ES-I3 (cell line): ENCODE results near the gene TMEM256.

Experiments
- H3K36me3 ChIP-seq: 2 replicates; pipeline ENCODE4 v1.6.1; 2013; ENCODE audit warnings: mild to moderate bottlenecking, low read length, control low read depth, moderate library complexity; ENCODE audit not compliant: insufficient read depth
- H3K4me1 ChIP-seq: 2 replicates; pipeline ENCODE4 v1.6.1; 2013; ENCODE audit warnings: mild to moderate bottlenecking, control low read depth, low read length; ENCODE audit not compliant: insufficient read depth
- H3K9ac ChIP-seq: 2 replicates; pipeline ENCODE4 v1.6.1; 2013; ENCODE audit warnings: low read depth, mild to moderate bottlenecking, low read length, moderate library complexity
- H3K9me3 ChIP-seq: 2 replicates; pipeline ENCODE4 v1.6.1; 2013; ENCODE audit warnings: mild to moderate bottlenecking, low read length, moderate library complexity; ENCODE audit not compliant: control insufficient read depth, insufficient read depth

Gene TMEM256

GRCh38 chr17:7403977-7404736 lies at the start of gene TMEM256:
Gene TMEM256 (minus strand): TSS chr17:7404097. CDS start chr17:7404084, 13 bp downstream.
- Histone ChIP-seq H3K9ac (peak within 1 kb of the TSS; percentile 77), H3K9me3 (no peaks in the 10 kb centered on the region), H3K36me3 (no peaks in the 10 kb centered on the region; the same call in 1 of the 2 replicates)

DNA sequence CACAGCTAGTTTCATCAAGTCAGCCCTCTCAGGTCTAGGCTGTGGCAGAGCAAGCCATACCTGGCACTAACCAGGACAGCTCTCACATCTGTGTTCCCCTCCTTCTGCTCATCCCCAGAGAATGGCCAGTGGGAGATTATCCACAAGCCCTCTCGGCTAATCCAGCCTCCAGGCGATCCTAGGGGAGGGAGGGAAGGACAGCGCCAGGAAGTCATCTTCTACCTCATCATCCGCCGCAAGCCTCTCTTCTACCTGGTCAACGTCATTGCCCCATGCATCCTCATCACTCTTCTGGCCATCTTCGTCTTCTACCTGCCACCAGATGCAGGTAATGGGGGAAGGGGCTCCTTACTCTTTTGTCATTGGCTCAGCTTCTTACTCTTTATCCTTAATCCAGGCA lies 44.6 kb upstream of the TMEM256 start:
- Histone ChIP-seq H3K36me3 (no peaks in the 10 kb centered on the region), H3K9ac (no peak overlapping the region), H3K4me1 (0 out of 2 replicates have a peak, but pooled peaks cover 5% of the 10 kb centered on the region), H3K9me3 (no peaks in the 10 kb centered on the region)

More at GRCh38 chr17:7403977-7404736, at the start of gene TMEM256:
- peaks cover 14% of the 10 kb centered on the region for H3K4me1 ChIP-seq

- Histone ChIP-seq H3K9me3 (no peaks in the 10 kb centered on the region), H3K36me3 (no peaks in the 10 kb centered on the region), H3K9ac (peak overlapping the region; percentile 67), H3K4me1 (peaks cover 5% of the 10 kb centered on the region; the same call in 1 of the 2 replicates)
Measured at GRCh38 chr17:7445619-7445968, 41.7 kb upstream of the TMEM256 start.

DNA sequence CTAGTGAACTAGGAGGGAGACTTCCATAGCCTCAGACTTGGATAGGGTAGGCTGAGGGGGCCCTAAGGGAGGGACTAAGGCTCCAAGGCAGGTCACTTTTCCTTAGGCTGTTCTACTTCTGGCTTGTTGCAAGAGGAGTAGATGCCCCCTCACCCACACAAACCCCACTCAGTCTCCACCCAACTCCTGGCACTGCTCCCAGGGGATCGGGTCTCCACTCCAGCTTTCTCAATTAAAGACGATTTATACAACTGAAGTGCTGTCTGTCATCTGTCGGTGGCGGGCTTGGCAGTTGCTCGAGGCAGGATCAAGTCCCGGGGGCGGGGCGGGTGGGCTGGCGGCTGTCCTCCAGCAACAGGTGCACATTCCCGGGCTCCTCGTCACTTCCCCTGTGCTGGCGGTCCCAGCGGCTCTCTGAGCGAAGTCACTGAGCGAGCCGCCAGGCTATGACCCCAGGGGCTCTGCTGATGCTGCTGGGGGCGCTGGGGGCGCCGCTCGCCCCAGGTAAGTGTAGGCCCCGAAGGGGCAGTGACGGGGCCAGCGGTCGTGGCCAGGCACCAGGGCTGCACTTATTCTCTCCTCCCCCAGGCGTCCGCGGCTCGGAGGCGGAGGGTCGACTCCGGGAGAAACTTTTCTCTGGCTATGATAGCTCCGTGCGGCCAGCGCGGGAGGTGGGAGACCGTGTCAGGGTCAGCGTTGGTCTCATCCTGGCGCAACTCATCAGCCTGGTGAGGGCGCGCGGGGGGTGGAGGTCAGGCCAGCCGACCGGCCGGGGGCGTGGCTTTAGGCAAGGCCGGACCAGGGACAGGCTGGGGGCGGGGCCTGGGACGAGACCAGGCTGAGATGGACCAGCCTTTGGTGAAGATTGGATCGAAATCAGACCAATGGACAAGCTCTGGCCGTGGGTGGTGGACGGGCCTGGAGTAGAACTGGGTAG lies 41.1 kb upstream of the TMEM256 start, which contains the start of gene CHRNB1:
CHRNB1 (plus strand) TSS at position 380 of the 937 bp plus-strand sequence; CDS start at position 447, 67 bp downstream.
- H3K9ac ChIP-seq, result peak within 1 kb of the TSS; percentile 67

DNA sequence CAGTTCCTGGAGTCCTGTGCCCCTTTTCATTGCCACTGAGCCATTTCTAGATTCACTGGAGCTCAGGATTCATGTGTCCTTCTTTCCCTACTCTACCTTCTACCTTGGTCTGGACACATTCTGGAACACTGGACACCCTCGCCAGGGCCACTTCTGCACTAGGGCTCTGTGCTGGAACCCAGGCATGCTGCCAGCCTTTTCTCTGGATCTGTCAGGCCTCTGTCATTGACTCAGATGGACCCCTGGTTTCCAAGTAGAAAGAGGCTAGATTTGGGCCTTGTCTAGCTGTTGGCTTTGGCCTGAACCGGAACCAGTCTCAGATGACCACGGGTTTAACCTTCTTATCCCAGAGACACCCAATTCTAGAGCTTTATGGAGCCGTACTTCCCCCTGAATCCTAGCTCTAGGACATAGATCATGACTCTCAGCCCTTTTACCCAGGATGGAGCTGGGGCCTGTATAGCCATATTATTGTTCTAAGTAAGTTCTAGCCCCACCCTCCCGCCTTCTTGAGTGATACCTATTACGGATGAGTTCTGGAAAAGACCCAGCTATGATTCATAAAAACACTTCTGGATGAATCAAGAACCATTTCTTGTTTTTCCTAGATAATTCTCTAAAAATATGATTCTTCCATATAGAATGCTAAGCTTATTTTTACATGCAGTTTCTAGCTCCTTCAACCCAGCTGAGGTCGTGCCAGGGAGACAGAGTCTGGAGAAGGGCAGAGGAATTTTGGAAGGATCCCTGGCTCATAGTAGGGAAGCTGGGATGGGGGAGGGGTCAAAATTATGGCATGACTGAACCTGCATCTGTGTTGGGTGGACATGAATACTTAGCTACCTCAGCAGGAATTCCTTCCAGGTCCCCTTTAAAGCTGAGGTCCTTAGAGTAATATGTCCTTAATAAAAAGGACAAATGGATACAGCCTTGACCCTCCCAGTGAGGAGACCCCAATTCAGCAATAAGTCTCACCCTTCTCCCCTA lies 39.9 kb upstream of the TMEM256 start:
- Histone ChIP-seq H3K4me1 (peaks cover 8% of the 10 kb centered on the region), H3K9ac (no peak overlapping the region), H3K36me3 (no peaks in the 10 kb centered on the region), H3K9me3 (no peaks in the 10 kb centered on the region)

More for the DNA sequence above, 41.1 kb upstream of the TMEM256 start, which contains the start of gene CHRNB1:
- Histone ChIP-seq H3K9me3 (no peaks in the 10 kb centered on the region), H3K36me3 (no peaks in the 10 kb centered on the region), H3K4me1 (peaks cover 5% of the 10 kb centered on the region; the same call in 1 of the 2 replicates)

GRCh38 chr17:7442142-7442541 lies 38.2 kb upstream of the TMEM256 start:
- Histone ChIP-seq H3K36me3 (no peaks in the 10 kb centered on the region), H3K9ac (no peak overlapping the region), H3K4me1 (peaks cover 9% of the 10 kb centered on the region), H3K9me3 (no peaks in the 10 kb centered on the region)

DNA sequence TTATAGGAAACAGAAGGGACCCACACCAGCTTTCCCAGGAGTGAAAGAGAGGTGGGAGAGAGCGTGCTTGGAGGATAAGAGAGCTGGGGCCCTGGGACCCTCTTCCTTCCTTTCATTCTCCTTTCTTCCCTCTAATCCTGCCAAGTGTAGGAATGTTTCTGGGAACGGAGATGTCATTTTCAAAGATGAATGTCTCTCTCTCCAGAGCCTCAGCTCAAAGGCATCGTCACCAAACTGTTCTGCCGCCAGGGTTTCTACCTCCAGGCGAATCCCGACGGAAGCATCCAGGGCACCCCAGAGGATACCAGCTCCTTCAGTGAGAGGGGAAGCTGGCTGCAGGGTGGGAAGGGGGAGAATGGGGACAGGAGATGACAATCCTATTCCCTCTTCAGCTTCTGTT lies 37.4 kb upstream of the TMEM256 start:
- Histone ChIP-seq H3K4me1 (peaks cover 9% of the 10 kb centered on the region), H3K36me3 (no peaks in the 10 kb centered on the region), H3K9ac (peak overlapping the region; percentile 64), H3K9me3 (no peaks in the 10 kb centered on the region)

DNA sequence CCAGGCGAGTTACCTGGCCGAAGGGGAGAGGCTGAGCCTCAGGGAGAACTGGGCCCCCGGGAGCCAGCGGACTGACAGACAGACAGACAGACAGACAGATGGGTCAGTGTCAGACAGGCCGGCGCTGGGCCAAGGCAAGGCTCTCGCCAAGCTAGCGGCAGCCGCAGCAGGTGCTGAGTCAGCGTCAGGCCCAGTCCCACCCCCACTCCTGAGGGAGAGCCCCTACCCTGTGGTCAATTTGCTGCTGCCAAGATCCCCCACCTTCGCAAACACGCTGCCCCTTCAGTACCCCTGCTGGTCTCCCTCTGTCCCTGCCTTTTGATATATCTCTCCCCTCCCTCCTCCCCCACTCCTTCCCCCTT lies 36.9 kb upstream of the TMEM256 start:
- Histone ChIP-seq H3K9me3 (no peaks in the 10 kb centered on the region), H3K9ac (peak overlapping the region; percentile 64), H3K4me1 (peaks cover 9% of the 10 kb centered on the region), H3K36me3 (no peaks in the 10 kb centered on the region)

- Histone ChIP-seq H3K9ac (peak overlapping the region; percentile 64), H3K9me3 (no peaks in the 10 kb centered on the region), H3K4me1 (peaks cover 9% of the 10 kb centered on the region), H3K36me3 (no peaks in the 10 kb centered on the region)
Measured at GRCh38 chr17:7440113-7440833, 36.4 kb upstream of the TMEM256 start.

- H3K9ac ChIP-seq, result peak within 1 kb of the TSS; percentile 64
- peaks cover 8% of the 10 kb centered on the region for H3K4me1 ChIP-seq
- no peaks in the 10 kb centered on the region for H3K9me3 ChIP-seq
- no peaks in the 10 kb centered on the region for H3K36me3 ChIP-seq
Measured at GRCh38 chr17:7439462-7440112, 35.7 kb upstream of the TMEM256 start, which contains the start of gene FGF11. Gene FGF11 (plus strand): TSS chr17:7439512. CDS start chr17:7439621, 109 bp downstream.

DNA sequence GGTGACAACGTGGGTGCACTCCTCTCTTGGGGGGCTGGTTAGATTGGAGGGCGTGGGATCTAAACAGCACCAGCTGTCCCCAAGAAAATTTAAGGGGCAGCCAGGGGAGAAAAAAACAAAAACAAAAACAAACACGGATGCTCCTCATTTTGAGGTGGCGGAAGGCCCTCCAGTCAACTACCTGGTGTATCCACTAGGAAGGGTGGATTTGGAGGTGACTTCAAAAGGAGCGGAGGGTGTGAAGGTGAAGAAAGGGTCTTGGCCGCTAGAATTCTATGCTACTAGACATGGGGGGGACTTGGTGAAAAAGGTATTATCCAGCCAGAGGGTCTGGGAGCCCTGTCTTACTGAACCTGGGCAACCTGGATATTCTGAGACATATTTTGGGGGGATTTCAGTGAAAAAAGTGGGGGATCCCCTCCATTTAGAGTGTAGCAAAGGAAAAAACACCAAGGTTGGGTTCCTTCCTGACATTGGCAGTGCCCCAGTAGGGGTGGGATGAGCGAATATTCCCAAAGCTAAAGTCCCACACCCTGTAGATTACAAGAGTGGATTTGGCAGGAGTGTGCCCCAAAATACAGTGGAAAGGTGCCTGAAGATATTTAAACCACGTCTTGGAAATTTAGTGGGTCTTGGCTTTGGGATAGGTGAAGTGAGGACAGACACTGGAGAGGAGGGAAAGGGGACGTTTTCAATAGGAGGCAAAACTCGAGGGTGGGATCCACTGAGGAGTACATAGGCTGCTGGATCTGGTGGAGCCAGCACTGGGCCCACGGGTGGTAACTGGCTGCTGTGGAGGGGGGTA lies 35.0 kb upstream of the TMEM256 start:
- no peaks in the 10 kb centered on the region for H3K36me3 ChIP-seq
- H3K9ac ChIP-seq, result peak overlapping the region; percentile 64
- no peaks in the 10 kb centered on the region for H3K9me3 ChIP-seq
- H3K4me1 ChIP-seq, result peaks cover 4% of the 10 kb centered on the region

DNA sequence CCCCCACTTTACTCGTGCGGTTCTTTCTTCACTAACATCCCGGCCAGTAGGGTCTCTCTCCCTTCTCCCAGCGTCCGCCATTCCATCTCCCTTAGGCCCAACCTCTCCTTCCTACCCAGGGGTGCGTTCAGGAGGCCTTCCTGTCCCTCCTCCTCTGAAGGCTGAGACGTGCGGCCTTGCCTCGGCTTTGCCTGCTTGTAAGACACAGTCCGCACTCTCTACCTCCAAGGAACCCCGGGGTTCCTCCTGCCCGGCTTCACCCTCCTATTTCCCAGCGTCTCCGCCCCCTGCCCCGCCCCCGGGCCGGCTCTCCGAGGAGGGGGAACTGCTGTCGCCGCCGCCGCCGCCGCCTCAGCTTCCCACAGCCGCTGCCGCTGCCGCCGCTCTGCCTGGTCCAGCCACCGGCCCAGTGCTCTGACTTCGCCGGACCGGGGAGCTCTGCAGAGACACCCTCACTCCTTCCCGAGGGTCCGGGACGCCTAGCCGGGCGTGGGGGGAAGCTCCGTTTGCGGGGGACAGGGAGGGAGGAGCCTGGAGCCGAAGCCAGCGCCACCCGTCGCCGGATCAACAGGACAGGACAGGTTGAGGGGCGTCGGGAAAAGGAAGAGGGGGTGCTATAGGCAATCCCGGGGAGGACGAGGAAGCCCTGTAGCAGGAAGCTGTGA lies 34.2 kb upstream of the TMEM256 start:
- Histone ChIP-seq H3K9me3 (no peaks in the 10 kb centered on the region), H3K36me3 (no peaks in the 10 kb centered on the region), H3K9ac (peak overlapping the region; percentile 64), H3K4me1 (peaks cover 4% of the 10 kb centered on the region)
